ENCODE data around the gene SEMA4C. TPM values are rescaled to one million over a fixed set of nuclear protein-coding genes. Genes with fewer than 3 reads are reported as not detected.

SEMA4C gene
- total and polyA plus RNA-seq, 8 donors: 6.7 to 21.8 (median 10.0) TPM

- no peak for TF ChIP-seq CTCF (IDR thresholded peaks at IDR 0.05)
- 81 to 85% methylated on average over 15 to 16 of the region's 16 CpGs for WGBS, 2 donors
- ATAC-seq (no peak), DNase-seq (no peak), FAIRE-seq (no peak)
- H3K27ac ChIP-seq: no peak overlapping the region
- intact Hi-C loops (cut with DNase I): no loop called here
- no peaks in the 10 kb centered on the region for H3K27me3 ChIP-seq
- H3K4me3 ChIP-seq: no peak overlapping the region
- no peaks in the 10 kb centered on the region for H3K36me3 ChIP-seq
- no peaks in the 10 kb centered on the region for H3K9me3 ChIP-seq
- H3K4me1 ChIP-seq: peaks cover 0 to 11% (median 0%) of the 10 kb centered on the region in 3 donors
These were observed 6.6 kb upstream of the SEMA4C start for GRCh38 chr2:96876269-96877041.

- no peak for TF ChIP-seq CTCF (IDR thresholded peaks at IDR 0.05)
- ATAC-seq (peak in 1 of 4 donors; percentile 15), FAIRE-seq (no peak), DNase-seq (no peak)
- Histone ChIP-seq H3K4me1 (peaks cover 0 to 11% (median 0%) of the 10 kb centered on the region in 3 donors), H3K27ac (no peak overlapping the region), H3K9me3 (no peaks in the 10 kb centered on the region), H3K4me3 (no peak overlapping the region), H3K27me3 (no peaks in the 10 kb centered on the region), H3K36me3 (no peaks in the 10 kb centered on the region)
- intact Hi-C loops (cut with DNase I): no loop called here
- WGBS, 2 donors: 78% methylated on average over 13 to 14 of the region's 14 CpGs
These were observed 5.8 kb upstream of the SEMA4C start for GRCh38 chr2:96875498-96876268.

GRCh38 chr2:96874198-96874831 lies 4.4 kb upstream of the SEMA4C start:
- intact Hi-C loops (cut with DNase I): no loop called here
- DNase-seq: peak in 1 of 6 donors; percentile 54
- Histone ChIP-seq H3K36me3 (no peaks in the 10 kb centered on the region), H3K27me3 (no peaks in the 10 kb centered on the region), H3K9me3 (no peaks in the 10 kb centered on the region), H3K4me3 (no peak overlapping the region), H3K27ac (peak overlapping the region in 2 of 4 donors; percentile 63 to 68), H3K4me1 (peaks cover 0 to 11% (median 0%) of the 10 kb centered on the region in 3 donors)
- ATAC-seq: peak in 2 of 4 donors; percentile 24 to 27
- WGBS, 2 donors: 27 to 34% methylated on average over 18 of the region's 18 CpGs
- TF ChIP-seq CTCF (IDR thresholded peaks at IDR 0.05): no peak
- FAIRE-seq: no peak

GRCh38 chr2:96873651-96874096 lies 3.8 kb upstream of the SEMA4C start:
- DNase-seq (peak in 1 of 6 donors; percentile 59), FAIRE-seq (no peak), ATAC-seq (no peak)
- no peak overlapping the region for H3K4me3 ChIP-seq
- TF ChIP-seq CTCF (IDR thresholded peaks at IDR 0.05): no peak
- no peaks in the 10 kb centered on the region for H3K36me3 ChIP-seq
- intact Hi-C loops (cut with DNase I): no loop called here
- H3K4me1 ChIP-seq: peaks cover 0 to 11% (median 0%) of the 10 kb centered on the region in 3 donors
- peak overlapping the region in 2 of 4 donors; percentile 63 to 68 for H3K27ac ChIP-seq
- H3K9me3 ChIP-seq: no peaks in the 10 kb centered on the region
- H3K27me3 ChIP-seq: no peaks in the 10 kb centered on the region
- 62 to 76% methylated on average over 8 of the region's 8 CpGs for WGBS, 2 donors
